ENCODE measurements around the gene DDX24. TPM values are rescaled to one million over a fixed set of nuclear protein-coding genes. Genes with fewer than 3 reads are reported as not detected.

The DDX24 gene
- polyA plus RNA-seq, 3 donors: 51.2 to 68.0 (median 53.8) TPM

GRCh38 chr14:94052662-94053061 lies 28.3 kb downstream of the DDX24 start:
- Histone ChIP-seq H3K27me3 (ENCODE audit: control insufficient read depth in 2 of 2, insufficient read depth in 2 of 2, low read length in 2 of 2) (no peaks in the 10 kb centered on the region), H3K9ac (ENCODE audit: insufficient read depth, low read length, poor library complexity, severe bottlenecking) (no peak overlapping the region), H3K27ac (ENCODE audit: low read depth in 1 of 2, low read length in 2 of 2) (no peak overlapping the region), H3K4me1 (ENCODE audit: control insufficient read depth in 1 of 2, insufficient read depth in 2 of 2, low read length in 2 of 2) (no peaks in the 10 kb centered on the region), H3K9me3 (replicated peaks in 1 of 2; ENCODE audit: control insufficient read depth in 1 of 2, insufficient read depth in 1 of 2, low read length in 2 of 2) (no peaks in the 10 kb centered on the region), H3K4me3 (replicated peaks in 1 of 3; ENCODE audit: low read depth in 2 of 3, low read length in 3 of 3) (no peak overlapping the region), H3K79me2 (ENCODE audit: insufficient read depth, low read length) (no peaks in the 10 kb centered on the region), H2AFZ (ENCODE audit: insufficient read depth, low read depth, low read length, poor library complexity, severe bottlenecking) (no peak overlapping the region), H3K4me2 (replicated peaks; ENCODE audit: extremely low read depth, low read length, poor library complexity, severe bottlenecking) (no peak overlapping the region), H3K36me3 (replicated peaks in 1 of 2; ENCODE audit: control insufficient read depth in 1 of 2, insufficient read depth in 2 of 2, low read length in 2 of 2) (peaks cover 90 to 96% of the 10 kb centered on the region in 2 donors), H4K20me1 (ENCODE audit: insufficient read depth, low read length) (no peaks in the 10 kb centered on the region)
- no peak for DNase-seq
- intact Hi-C loops (cut with micrococcal nuclease): no loop called here
- Mint-ChIP-seq H3K4me1 (no peaks in the 10 kb centered on the region), H3K36me3 (peaks cover 91 to 97% of the 10 kb centered on the region in 2 donors), H3K27ac (peak overlapping the region in 3 of 7 donors; percentile 7 to 52 (median 50)), H3K4me3 (no peak overlapping the region), H3K27me3 (ENCODE audit: low read depth in 3 of 3) (no peaks in the 10 kb centered on the region), H3K9me3 (no peaks in the 10 kb centered on the region)
- 100% methylated on average over 1 of the region's 4 CpGs for WGBS (ENCODE audit: insufficient coverage)
- no peak for TF ChIP-seq CTCF (IDR thresholded peaks at IDR 0.05)

GRCh38 chr14:94052199-94052598 lies 28.8 kb downstream of the DDX24 start:
- no peaks in the 10 kb centered on the region for H4K20me1 ChIP-seq (ENCODE audit: insufficient read depth, low read length)
- no peak overlapping the region for H2AFZ ChIP-seq (ENCODE audit: insufficient read depth, low read depth, low read length, poor library complexity, severe bottlenecking)
- WGBS (ENCODE audit: insufficient coverage): 83% methylated on average over 1 of the region's 1 CpG
- Mint-ChIP-seq H3K27me3 (ENCODE audit: low read depth in 3 of 3) (no peaks in the 10 kb centered on the region), H3K36me3 (peaks cover 91 to 97% of the 10 kb centered on the region in 2 donors), H3K4me1 (no peaks in the 10 kb centered on the region), H3K27ac (peak overlapping the region in 1 of 7 donors; percentile 33), H3K9me3 (no peaks in the 10 kb centered on the region), H3K4me3 (no peak overlapping the region)
- no peaks in the 10 kb centered on the region for H3K27me3 ChIP-seq (ENCODE audit: control insufficient read depth in 2 of 2, insufficient read depth in 2 of 2, low read length in 2 of 2)
- no peak overlapping the region for H3K4me2 ChIP-seq (replicated peaks; ENCODE audit: extremely low read depth, low read length, poor library complexity, severe bottlenecking)
- no peak for TF ChIP-seq CTCF (IDR thresholded peaks at IDR 0.05)
- no peaks in the 10 kb centered on the region for H3K79me2 ChIP-seq (ENCODE audit: insufficient read depth, low read length)
- DNase-seq: no peak
- H3K36me3 ChIP-seq (replicated peaks in 1 of 2; ENCODE audit: control insufficient read depth in 1 of 2, insufficient read depth in 2 of 2, low read length in 2 of 2): peaks cover 90 to 96% of the 10 kb centered on the region in 2 donors
- no peak overlapping the region for H3K27ac ChIP-seq (ENCODE audit: low read depth in 1 of 2, low read length in 2 of 2)
- no peaks in the 10 kb centered on the region for H3K9me3 ChIP-seq (replicated peaks in 1 of 2; ENCODE audit: control insufficient read depth in 1 of 2, insufficient read depth in 1 of 2, low read length in 2 of 2)
- no peak overlapping the region for H3K4me3 ChIP-seq (replicated peaks in 1 of 3; ENCODE audit: low read depth in 2 of 3, low read length in 3 of 3)
- H3K9ac ChIP-seq (ENCODE audit: insufficient read depth, low read length, poor library complexity, severe bottlenecking): no peak overlapping the region
- intact Hi-C loops (cut with micrococcal nuclease): no loop called here
- no peaks in the 10 kb centered on the region for H3K4me1 ChIP-seq (ENCODE audit: control insufficient read depth in 1 of 2, insufficient read depth in 2 of 2, low read length in 2 of 2)

Measured in CD14-positive monocyte (primary cell).